Spinal cord (tissue), 10 donors: ENCODE data around the gene SPDYE6. TPM values are rescaled to one million over a fixed set of nuclear protein-coding genes. Genes with fewer than 3 reads are reported as not detected.
"Not testable (repeated sequence)": the region's sequence is repeated elsewhere in the genome, so short reads cannot be mapped to it uniquely, and the experiment has no call there.

Source experiments
- DNase-seq, 6 donors: peaks; one replicate each; pipeline versions ENCODE4 v3.0.0 to v3.0.0-alpha.2; 2013 to 2015; ENCODE audit warnings: low spot score in 6 of 6, low read depth in 4 of 6
- H3K27ac ChIP-seq: one replicate; pipeline ENCODE4 v1.5.1; 2013; ENCODE audit warnings: low read depth, low read length, control low read depth
- H3K27me3 ChIP-seq: one replicate; pipeline ENCODE4 v1.6.1; 2013; ENCODE audit warnings: low read length; ENCODE audit not compliant: control insufficient read depth, insufficient read depth
- H3K36me3 ChIP-seq: one replicate; pipeline ENCODE4 v1.6.1; 2013; ENCODE audit warnings: low read length; ENCODE audit not compliant: control insufficient read depth, insufficient read depth
- H3K4me1 ChIP-seq: one replicate; pipeline ENCODE4 v1.6.1; 2013; ENCODE audit warnings: low read length; ENCODE audit not compliant: control insufficient read depth, insufficient read depth
- H3K4me3 ChIP-seq: one replicate; pipeline ENCODE4 v1.5.1; 2013; ENCODE audit warnings: low read depth, low read length, control low read depth
- H3K9me3 ChIP-seq: one replicate; pipeline ENCODE4 v1.6.1; 2013; ENCODE audit warnings: low read length; ENCODE audit not compliant: control insufficient read depth, insufficient read depth
- WGBS: methylation state at CpG from one replicate; pipeline ENCODE4 v1.1.5; 2013; ENCODE audit warnings: missing lambda C conversion rate; ENCODE audit not compliant: insufficient coverage; 5-methylcytosine and 5-hydroxymethylcytosine counted together
- long read RNA-seq, 4 donors: transcript quantifications; one replicate each; lab custom pipeline, GENCODE V29; 2026
- polyA plus RNA-seq, 2 donors: library from polyadenylated mRNA; unstranded; fragments of 120-200 nt; gene quantifications; one replicate each; pipeline ENCODE4 v1.2.1, GENCODE V29; 2013; ENCODE audit not compliant: insufficient read length in 2 of 2
- total RNA-seq, 2 donors: library from RNA; depleted of rRNA in 1 of 2; stranded (reverse); fragments of 120-200 nt in 1 of 2; fragments of >200 nt in 1 of 2; gene quantifications; one replicate each; pipeline versions ENCODE4 v1.2.3 to v1.2.4, GENCODE V29; 2013 to 2014
- donor health status: healthy.

The SPDYE6 gene
- not detected for total RNA-seq
- polyA plus RNA-seq = 10 to 100 TPM in 1 of 2 donors, not detected in 1; 16.4 TPM
- long read RNA-seq, donor 1 = 0 reads
- long read RNA-seq, donor 2 = 0 reads
- long read RNA-seq, donor 3 = 0 reads
- long read RNA-seq, donor 4 = 0 reads

- H3K27ac ChIP-seq, H3K9me3 ChIP-seq, H3K36me3 ChIP-seq, H3K4me1 ChIP-seq, H3K27me3 ChIP-seq, DNase-seq, H3K4me3 ChIP-seq: not testable (repeated sequence)
- no CpG with 5 or more reads among the region's 6 CpGs for WGBS
These were observed at the start of gene SPDYE6 for GRCh38 chr7:102356344-102356743. SPDYE6 (minus strand) TSS chr7:102356444; CDS start chr7:102356023, 421 bp downstream.

- H3K9me3 ChIP-seq, H3K4me1 ChIP-seq, H3K27ac ChIP-seq, DNase-seq, H3K4me3 ChIP-seq, H3K27me3 ChIP-seq: not testable (repeated sequence)
- peaks cover 89% of the 10 kb centered on the region for H3K36me3 ChIP-seq
- no CpG with 5 or more reads among the region's 5 CpGs for WGBS
These were observed 48.6 kb upstream of the SPDYE6 start for GRCh38 chr7:102404862-102405188.

GRCh38 chr7:102404005-102404861, 48.0 kb upstream of the SPDYE6 start:
- H3K36me3 ChIP-seq = peaks cover 89% of the 10 kb centered on the region
- H3K27ac ChIP-seq = no peak overlapping the region
- no peaks in the 10 kb centered on the region for H3K9me3 ChIP-seq
- peaks cover 5% of the 10 kb centered on the region for H3K4me1 ChIP-seq
- peak in 2 of 6 donors; percentile 25 to 55 for DNase-seq
- WGBS = 64% methylated on average over 10 of the region's 15 CpGs
- no peak overlapping the region for H3K4me3 ChIP-seq
- no peaks in the 10 kb centered on the region for H3K27me3 ChIP-seq

- WGBS = 63% methylated on average over 3 of the region's 3 CpGs
These were observed 47.3 kb upstream of the SPDYE6 start for GRCh38 chr7:102403563-102403962.

GRCh38 chr7:102400360-102400759, 44.1 kb upstream of the SPDYE6 start:
- H3K4me1 ChIP-seq = peaks cover 23% of the 10 kb centered on the region
- H3K27me3 ChIP-seq = no peaks in the 10 kb centered on the region
- no peak overlapping the region for H3K4me3 ChIP-seq
- WGBS = 98% methylated on average over 5 of the region's 5 CpGs
- no peaks in the 10 kb centered on the region for H3K9me3 ChIP-seq
- DNase-seq = no peak
- H3K36me3 ChIP-seq = peaks cover 63% of the 10 kb centered on the region
- no peak overlapping the region for H3K27ac ChIP-seq

More at GRCh38 chr7:102403563-102403962, 47.3 kb upstream of the SPDYE6 start:
- no peaks in the 10 kb centered on the region for H3K27me3 ChIP-seq
- peaks cover 5% of the 10 kb centered on the region for H3K4me1 ChIP-seq
- H3K4me3 ChIP-seq = no peak overlapping the region
- peaks cover 87% of the 10 kb centered on the region for H3K36me3 ChIP-seq
- no peak for DNase-seq
- H3K27ac ChIP-seq = no peak overlapping the region
- H3K9me3 ChIP-seq = no peaks in the 10 kb centered on the region

GRCh38 chr7:102398543-102398942, 42.3 kb upstream of the SPDYE6 start:
- Histone ChIP-seq H3K36me3 (peaks cover 49% of the 10 kb centered on the region), H3K4me1 (peaks cover 21% of the 10 kb centered on the region), H3K9me3 (no peaks in the 10 kb centered on the region), H3K4me3 (no peak overlapping the region), H3K27ac (no peak overlapping the region), H3K27me3 (no peaks in the 10 kb centered on the region)
- WGBS = 100% methylated on average over 3 of the region's 8 CpGs
- no peak for DNase-seq

GRCh38 chr7:102396710-102397019, 40.4 kb upstream of the SPDYE6 start:
- H3K27me3 ChIP-seq = no peaks in the 10 kb centered on the region
- H3K4me1 ChIP-seq = peaks cover 21% of the 10 kb centered on the region
- 0% methylated on average over 6 of the region's 12 CpGs for WGBS
- H3K36me3 ChIP-seq = peaks cover 38% of the 10 kb centered on the region
- no peaks in the 10 kb centered on the region for H3K9me3 ChIP-seq
- H3K27ac ChIP-seq = peak overlapping the region; percentile 96
- peak in 1 of 6 donors; percentile 4 for DNase-seq
- H3K4me3 ChIP-seq = peak overlapping the region; percentile 94

GRCh38 chr7:102395873-102396709, 39.8 kb upstream of the SPDYE6 start, which contains the start of gene PRKRIP1:
PRKRIP1 (plus strand) TSS chr7:102396363; CDS start chr7:102396412, 49 bp downstream.
- WGBS = under 1% methylated on average over 50 of the region's 59 CpGs

GRCh38 chr7:102395592-102395872, 39.3 kb upstream of the SPDYE6 start:
- Histone ChIP-seq H3K27me3 (no peaks in the 10 kb centered on the region), H3K27ac (peak overlapping the region; percentile 96), H3K36me3 (peaks cover 32% of the 10 kb centered on the region), H3K4me3 (peak overlapping the region; percentile 94), H3K9me3 (no peaks in the 10 kb centered on the region), H3K4me1 (peaks cover 21% of the 10 kb centered on the region)
- WGBS = 3% methylated on average over 9 of the region's 9 CpGs
- no peak for DNase-seq

More at GRCh38 chr7:102395873-102396709, 39.8 kb upstream of the SPDYE6 start, which contains the start of gene PRKRIP1:
- no peaks in the 10 kb centered on the region for H3K27me3 ChIP-seq
- peak within 1 kb of the TSS; percentile 96 for H3K27ac ChIP-seq
- DNase-seq = peak; percentile 78 to 99 (median 85)
- H3K36me3 ChIP-seq = peaks cover 34% of the 10 kb centered on the region
- H3K9me3 ChIP-seq = no peaks in the 10 kb centered on the region
- peaks cover 21% of the 10 kb centered on the region for H3K4me1 ChIP-seq
- H3K4me3 ChIP-seq = peak within 1 kb of the TSS; percentile 94
